GM19455 (cell line): ENCODE results near the gene UQCC3.
"Not testable (repeated sequence)": the region's sequence is repeated elsewhere in the genome, so short reads cannot be mapped to it uniquely, and the experiment has no call there.

Source experiments
- ATAC-seq: cut with Tn5 transposase; IDR thresholded peaks from one replicate; pipeline ENCODE4 v1.9.1; 2021; ENCODE audit not compliant: unreplicated experiment

UQCC3 gene

DNA sequence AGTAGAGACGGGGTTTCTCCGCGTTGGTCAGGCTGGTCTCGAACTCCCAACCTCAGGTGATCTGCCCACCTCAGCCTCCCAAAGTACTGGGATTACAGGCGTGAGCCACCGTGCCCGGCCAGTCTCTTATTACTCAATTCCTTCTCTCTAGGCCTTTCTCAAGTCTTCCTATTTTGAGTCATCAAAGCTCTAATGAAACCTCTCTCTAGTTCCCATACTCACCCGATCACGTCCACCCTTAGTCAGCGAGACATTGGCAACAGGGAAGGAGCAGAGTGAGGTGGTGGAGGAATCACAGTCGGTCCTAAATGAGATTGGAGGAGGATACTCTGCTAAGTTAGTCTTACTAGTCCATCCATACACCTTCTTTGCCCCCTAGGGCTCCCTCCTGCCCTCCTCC is 30.8 kb downstream of the UQCC3 start:
- no peak for ATAC-seq

DNA sequence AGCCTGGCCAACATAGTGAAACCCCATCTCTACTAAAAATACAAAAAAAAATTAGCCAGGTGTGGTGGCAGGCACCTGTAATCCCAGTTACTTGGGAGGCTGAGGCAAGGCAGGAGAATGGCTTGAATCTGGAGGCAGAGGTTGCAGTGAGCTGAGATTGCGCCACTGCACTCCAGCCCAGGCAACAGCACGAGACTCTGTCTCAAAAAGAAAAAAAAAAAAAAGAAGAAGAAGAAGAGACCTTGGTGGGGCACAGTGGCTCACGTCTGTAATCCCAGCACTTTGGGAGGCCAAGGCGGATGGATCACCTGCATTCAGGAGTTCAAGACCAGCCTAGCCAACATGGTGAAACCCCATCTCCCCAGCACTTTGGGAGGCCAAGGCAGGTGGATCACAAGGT is 32.4 kb downstream of the UQCC3 start:
- ATAC-seq = not testable (repeated sequence)

DNA sequence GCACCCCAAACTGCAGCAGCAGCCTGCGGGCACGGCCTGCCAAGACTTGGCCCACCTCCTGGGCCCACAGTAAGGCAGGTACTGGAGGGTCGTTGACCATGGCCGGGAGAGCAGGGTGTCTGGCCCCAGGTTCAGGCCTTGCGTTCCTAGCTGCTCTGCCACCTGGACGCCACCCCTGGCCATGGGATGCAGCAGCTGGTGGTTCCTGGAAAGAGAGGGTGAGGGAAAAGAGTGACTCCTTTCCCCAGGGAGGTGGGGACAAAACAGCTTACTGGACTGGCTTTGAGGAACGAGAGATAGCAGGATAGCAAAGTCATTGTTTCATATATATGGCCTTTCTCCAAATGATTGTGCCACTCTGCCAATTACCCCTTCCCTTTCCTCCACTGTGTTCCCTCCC is 33.9 kb downstream of the UQCC3 start:
- ATAC-seq = no peak

DNA sequence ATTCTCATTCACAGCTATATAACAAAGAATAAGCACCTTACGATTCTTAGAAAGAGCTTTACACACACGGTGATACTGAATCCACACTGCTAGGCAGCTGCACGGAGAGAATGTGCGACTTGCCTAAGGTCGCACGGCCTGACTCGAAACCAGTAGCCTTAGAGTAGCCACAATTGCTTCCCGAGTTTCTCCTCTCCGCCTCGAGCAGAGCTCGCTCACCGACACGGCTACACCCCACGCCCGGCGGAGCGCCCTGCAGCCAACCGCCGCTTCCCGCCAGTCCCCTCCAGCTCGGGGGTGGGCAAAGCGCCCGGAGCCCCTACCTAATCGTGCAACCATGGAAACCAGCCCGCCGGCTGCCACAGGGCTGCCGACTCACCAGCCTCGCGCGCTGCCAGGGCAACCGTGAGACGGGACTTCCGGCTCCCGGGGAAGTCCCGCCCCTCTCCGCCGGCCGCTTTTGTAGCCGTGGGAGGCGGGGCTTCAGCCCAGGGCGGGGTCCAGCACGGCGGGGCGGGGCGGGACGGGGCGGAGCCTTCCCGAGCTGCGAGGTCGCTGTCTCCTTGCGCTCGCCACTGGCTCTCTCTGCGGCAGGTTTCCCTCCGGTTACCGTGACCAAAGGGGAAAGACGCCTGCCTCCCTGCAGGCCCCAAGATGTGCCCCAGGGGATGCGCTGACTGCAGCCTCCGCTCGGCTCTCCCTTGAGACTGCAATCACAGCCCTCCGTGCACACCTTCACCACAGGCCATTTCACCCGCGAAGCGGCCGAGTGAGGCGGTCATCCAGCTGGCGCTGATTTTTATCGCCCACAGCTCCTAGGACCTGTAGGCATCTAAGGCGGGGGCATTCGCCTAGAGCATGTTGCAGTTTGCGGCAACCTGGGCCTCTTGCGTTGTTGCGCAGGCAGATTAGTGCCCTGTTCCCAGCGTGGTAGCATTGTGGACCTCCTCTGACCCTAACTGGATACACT is 34.7 kb downstream of the UQCC3 start:
- ATAC-seq = peak; percentile 61

DNA sequence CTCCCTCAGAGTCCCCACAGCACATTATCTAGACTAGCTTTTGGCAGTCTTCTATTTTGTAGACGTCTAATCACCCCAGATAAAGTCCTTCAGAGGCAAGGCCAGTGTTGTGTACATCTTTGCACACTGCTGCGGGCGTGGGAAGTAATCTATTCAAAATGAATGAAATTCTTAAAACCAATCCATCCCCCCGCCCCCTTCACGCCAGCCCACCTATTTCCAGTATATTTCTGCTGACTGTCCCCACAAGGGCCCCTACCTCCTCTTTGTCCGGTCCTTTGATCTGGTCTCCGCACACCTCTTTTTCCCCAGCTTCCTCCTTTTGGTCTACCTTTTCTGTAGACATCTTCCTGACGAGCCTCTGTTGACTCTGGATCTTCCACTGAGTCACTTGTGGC is 35.4 kb downstream of the UQCC3 start:
- no peak for ATAC-seq

DNA sequence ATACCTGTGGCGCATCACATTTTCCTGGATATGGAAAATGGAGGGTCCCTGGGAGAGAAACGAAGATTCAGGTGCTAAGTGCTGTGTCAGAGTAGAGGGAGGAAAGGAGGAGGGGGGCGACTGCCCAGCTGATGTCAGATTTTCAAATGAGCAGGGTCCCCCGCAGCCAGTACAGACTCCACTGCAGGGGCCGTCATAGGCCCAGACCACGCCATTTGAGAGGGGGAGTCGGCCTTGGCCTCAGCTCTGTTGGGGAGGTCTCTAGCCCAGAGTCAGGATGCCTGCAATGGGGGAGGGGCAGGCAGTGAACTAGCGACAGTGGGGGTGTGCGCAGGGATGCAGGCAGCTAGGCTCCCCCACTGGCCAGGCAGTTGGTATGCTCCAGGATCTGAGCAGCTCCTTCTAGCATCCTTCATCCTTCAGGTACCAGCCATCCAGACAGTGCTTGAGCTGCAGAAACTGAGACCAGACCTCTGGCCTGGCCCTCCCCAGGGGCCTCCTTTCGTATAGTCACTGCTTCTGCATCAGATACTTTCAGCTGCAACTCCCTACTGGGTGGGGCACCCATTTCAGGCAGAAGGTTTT is 35.9 kb downstream of the UQCC3 start, which contains the start of the genes BSCL2 and GNG3:
TSS of gene BSCL2 (minus strand) at position 148 of the 585 bp plus-strand sequence. CDS start 229 bp downstream, outside the sequence.
TSS of gene GNG3 (plus strand) at position 400 of the 585 bp plus-strand sequence. CDS start 620 bp downstream, outside the sequence.
- ATAC-seq = no peak

DNA sequence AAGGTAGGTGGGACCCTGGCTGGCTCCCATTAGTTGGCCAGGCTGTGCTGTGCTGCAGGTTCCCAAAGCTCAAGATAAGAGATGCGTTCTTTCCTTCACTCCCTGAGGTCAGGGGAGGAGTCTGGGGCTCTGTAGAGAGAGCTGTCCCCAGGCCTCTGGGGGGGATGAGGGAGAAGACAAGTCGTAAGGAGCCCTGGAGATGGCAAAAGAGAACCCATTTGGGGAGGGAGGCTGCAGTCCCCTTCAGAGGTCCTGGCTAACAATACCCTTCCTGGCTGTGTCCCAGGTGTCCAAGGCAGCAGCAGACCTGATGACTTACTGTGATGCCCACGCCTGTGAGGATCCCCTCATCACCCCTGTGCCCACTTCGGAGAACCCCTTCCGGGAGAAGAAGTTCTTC is 36.9 kb downstream of the UQCC3 start:
- no peak for ATAC-seq

DNA sequence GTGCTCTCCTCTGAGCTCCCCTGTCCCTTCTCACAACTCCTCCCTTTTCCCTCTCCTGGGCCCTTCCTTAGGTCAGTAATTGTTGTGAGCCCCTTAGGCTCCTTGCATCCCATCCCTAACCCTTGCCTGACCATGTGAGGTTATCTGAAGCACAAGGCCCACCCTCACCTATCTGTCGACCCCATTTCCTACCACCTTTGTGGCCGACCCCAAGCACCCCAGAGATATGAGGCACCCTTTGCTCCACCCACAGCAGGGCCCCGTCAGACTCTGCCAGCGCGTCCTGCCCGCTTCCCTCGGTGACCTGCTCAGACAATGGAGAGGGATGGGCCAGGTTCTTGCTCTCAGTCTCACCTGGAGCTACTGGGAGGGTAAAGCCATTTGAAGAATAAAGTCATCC is 37.3 kb downstream of the UQCC3 start:
- ATAC-seq = no peak

DNA sequence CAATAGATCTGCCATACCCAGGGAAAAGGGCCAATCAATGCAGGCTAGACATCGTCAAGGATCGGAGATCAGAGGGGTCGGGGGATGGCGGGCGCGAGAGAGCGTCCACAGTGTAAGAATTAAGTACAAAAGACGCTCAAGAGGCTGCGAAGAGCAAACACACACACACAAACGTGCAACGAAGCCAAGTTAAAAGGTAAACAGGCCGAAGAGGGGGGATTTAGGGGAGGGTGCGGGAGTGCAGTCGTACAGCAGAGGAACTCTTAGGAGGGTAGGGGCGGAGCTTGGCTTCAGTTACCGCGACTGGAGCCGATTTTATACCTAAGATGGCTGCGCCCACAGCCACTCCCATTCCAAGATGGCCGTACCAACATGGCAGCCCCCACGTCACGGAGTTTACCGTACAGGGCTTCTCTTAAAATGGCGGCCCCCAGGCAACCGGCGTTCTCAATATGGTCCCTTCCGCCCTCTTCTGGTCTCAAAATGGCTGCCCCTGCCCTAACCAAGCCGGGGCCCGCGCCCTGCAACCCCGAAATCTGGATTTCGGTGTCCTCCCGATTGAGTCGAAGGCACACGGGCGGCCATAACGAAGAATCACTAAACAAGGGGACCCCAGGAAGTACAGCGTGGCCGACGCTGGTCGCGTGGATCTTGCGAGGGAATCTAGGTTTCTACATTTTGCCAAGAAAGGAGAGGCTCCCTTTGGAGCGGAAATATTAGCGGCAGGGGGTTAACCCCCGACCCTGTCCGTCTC is 38.0 kb downstream of the UQCC3 start:
- ATAC-seq = peak; percentile 70

DNA sequence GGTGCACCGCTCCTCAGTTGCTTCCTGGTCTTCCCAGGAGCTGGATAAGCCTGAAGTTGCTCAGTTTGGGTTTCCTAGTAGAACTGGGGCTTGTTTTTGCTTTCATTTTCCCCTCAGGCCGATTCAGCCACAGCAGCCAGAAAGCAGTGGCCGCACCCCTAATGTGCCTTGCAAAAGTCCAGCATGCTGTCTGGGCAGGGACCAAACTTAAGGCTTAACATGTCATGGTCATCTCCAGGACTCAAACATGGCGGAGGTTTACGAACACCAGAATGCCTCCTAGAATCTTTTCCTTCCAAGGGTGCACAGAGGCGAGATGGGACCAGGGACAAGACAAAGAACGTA is 38.5 kb downstream of the UQCC3 start:
- peak; percentile 9 for ATAC-seq

DNA sequence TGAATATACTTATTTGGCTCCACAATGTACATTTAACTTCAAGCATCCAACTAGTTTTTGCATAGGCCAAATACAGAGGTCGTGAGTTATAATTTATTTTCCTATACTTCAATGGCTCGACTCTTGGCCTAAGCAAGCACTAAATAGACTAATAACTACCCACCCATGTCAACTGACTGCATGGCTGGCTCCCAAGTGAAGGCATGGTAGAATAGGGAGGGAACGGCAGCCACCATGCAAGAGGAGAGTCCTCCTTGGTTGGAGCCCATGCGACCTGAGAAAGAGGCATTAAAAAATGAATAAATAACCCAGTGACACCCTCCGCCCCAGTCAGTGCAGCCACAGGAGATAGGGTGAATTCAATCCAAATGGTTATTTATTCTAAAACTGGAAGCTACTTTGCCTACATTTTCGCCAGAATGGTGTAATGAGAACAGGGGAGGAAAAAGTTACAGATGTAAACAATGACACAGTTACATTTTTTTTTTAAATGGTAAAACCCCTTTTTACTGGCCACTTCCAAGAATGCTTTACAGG is 40.9 kb downstream of the UQCC3 start:
- no peak for ATAC-seq

DNA sequence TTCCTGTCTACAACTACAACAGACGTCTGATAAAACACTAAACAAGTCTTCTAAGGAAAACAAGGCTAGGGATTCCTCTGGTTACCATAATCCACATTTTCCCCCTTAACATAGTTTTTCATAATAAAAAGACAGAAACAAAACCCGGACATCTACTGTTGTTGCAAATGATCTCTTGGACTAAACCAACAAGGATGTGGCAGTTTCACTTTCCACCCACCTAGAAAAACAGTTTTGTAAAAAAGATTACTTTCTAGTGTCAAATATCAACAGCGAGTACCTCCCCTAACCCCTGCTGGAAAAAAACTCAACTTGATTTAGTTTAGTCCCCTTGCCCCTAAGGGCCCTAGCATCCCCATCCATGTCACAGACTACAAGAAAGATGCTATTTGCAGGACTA is 41.4 kb downstream of the UQCC3 start:
- ATAC-seq = no peak

DNA sequence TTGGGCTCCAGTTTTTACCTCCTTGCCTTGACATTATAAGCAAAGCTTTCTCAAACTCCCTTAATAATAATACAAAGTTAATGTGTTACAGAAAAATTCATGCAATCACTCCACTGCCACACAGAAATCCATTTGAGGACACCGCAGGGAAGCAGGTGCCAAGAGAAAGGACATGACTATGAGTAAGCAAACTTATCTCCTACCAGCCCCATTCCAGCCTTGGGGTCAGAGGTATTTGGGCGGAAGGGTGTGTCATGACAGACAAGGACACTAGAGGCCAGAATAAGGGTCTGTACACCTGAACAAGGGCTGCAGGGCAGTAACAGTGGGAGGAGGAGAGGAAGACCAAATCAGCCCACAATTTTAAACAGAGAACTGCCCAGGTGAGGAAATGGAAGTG is 41.9 kb downstream of the UQCC3 start:
- no peak for ATAC-seq

DNA sequence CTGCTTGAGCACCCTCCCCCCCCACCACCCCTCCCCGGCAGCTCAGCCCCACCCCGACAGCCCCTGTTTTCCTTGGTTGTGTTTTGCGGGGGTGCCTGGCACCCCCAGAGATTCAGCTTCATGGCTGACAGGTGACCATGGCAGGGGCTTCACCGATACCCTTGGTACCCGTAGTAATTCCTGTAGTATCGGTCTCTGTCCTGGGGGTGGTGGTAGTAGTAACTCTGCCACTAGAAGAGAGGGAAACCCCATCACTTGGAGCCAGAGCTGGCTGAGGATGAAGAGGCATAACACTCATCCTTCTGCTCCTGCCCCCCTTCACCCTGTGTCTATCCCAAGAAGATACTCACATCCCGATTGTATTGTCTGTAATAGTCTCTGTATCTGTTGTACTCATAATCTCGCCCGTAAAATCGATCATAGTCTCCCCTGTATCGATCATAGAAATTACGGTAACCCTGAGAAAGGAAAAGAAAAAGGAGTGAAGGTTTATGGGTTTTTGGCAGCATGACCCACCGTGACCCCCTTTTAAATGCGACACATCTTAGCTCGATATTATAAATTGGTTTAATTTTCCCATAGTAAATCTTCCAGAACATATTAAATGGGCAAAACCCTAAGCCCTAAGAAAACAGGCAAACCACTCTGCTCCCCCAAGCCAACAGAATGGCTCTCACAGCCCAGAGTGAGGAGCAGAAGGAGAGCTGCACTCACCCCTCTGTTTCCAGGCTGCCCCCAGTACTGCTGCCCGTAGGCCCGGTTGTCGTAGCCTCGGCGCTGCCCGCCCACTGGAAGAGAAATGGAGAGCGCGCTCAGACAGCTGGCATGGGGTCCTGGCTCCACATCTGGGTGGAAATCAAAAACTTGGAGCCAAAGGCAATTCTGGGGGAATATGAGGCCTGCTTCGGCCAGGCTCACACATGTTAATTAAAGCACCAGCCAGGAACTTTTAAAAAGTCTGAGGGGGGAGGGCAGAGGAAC is 44.0 kb downstream of the UQCC3 start:
- ATAC-seq = no peak

DNA sequence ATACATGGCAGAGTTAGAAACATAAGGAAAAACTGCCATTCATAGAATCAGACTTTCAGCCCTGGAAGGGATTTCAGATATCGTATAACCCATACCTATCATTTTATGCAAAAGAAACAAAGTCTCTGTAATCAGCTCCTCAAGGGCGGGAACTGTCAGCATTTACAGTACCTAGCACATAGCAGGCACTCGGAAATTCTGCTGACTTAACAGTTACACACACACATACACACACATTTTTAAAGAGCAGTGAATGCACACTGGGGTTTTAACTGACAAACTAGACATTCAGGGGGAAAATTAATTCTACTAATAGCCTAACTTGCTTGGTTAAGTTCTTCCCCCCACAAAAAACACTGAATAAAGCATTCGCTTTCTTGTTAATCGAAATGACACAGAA is 44.7 kb downstream of the UQCC3 start:
- ATAC-seq = no peak

DNA sequence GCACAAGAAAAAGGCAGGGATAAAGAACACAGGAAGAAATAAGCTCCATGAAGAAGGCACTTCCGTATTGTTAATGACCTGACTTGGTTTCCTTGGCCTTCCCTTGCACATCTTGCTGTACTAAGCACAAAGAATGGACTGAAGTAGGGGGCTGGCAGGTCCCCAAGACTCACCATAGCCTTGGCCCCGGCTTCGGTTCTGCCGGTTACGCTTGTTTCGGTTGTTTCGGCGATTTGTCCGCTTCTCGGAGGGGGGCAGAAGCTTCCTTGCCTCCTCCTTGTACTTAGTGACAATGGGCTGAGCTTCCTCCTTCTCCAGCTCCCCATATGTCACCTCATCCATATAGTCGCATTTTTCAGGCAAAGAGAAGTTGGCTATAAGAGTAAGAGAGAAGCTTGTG is 45.3 kb downstream of the UQCC3 start:
- ATAC-seq = no peak

DNA sequence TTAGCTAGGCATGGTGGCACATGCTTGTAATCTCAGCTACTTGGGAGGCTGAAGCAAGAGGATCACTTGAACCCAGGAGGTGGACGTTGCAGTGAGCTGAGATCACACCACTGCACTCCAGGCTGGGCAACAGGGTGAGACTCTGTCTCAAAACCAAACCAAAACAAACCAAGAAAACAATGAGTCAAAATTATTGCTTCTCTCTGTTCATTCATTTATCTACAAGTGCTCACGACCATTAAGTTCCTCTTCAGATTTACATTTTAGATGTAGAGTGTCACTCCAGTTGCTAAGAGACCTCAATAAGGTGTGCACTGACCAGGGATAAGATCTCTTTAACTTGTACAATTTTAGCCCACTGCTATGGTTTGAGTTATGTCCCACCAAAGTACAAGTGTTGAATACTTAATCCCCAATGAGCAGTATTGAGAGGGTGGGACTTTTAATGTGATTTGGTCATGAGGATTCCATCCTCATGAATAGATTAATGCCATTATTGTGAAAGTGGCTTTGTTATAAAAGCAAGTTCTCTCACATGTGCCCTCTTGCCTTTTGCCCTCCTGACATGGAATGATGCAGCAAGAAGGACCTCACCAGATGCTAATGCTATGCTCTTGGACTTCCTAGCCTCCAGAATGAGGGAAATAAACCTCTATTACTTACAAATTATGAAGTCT is 48.0 kb downstream of the UQCC3 start:
- no peak for ATAC-seq

DNA sequence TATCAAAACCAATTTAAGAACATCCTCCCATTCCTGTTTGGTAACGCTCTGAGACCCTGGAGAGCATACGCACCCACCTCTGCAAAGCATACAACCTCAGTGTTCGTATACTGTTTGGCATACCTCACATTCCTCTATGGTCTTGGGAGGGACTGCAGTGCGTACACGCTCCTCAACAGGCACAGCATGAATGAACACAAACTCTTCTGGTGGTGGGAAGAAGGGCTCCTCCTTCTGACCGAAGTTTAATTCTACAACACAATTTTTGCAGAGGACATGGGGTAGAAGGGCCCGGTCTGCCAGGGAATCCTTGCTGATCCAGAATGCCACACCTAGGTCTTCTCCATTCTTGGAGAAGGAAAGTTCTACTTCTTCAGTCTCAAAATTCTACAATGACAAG is 50.5 kb downstream of the UQCC3 start:
- ATAC-seq = no peak
